PC-3 (cell line): ENCODE results near the gene ALKBH5.

Experiments
- CTCF ChIP-seq: fragments of 300-600 bp; sonication (generic); conservative IDR thresholded peaks from 2 replicates; pipeline ENCODE4 v1.5.1; 2017; ENCODE audit warnings: antibody characterized with exemption, low read depth, mild to moderate bottlenecking, low read length
- EZH2 ChIP-seq: fragments of 300-600 bp; sonication (generic); IDR thresholded peaks from one replicate; pipeline ENCODE4 v1.6.1; 2017; ENCODE audit warnings: antibody characterized with exemption, mild to moderate bottlenecking, low read length; ENCODE audit not compliant: unreplicated experiment
- EZH2phosphoT487 ChIP-seq: fragments of 300-600 bp; sonication (generic); IDR thresholded peaks from 2 replicates; pipeline ENCODE4 v1.6.1; 2018; ENCODE audit warnings: mild to moderate bottlenecking, antibody characterized with exemption, low read length, borderline replicate concordance

- TF ChIP-seq CTCF (no peak), EZH2 (no peak), EZH2phosphoT487 (no peak)
These were observed 64.0 kb downstream of the ALKBH5 start for GRCh38 chr17:18247613-18248001.
